Chondrocyte (in vitro differentiated cells): ENCODE measurements around the gene PCBD2. TPM values are rescaled to one million over a fixed set of nuclear protein-coding genes. Genes with fewer than 3 reads are reported as not detected.

Experiments used
- DNase-seq: peaks from one replicate; pipeline ENCODE4 v3.0.0; 2021; ENCODE audit warnings: mixed read lengths, low spot score
- H3K27ac Mint-ChIP-seq: one replicate; pipeline ENCODE4 v1.8.0; 2021; ENCODE audit warnings: mild to moderate bottlenecking, moderate library complexity, mixed read lengths; ENCODE audit not compliant: unreplicated experiment
- H3K27me3 Mint-ChIP-seq: 2 replicates; pipeline ENCODE4 v1.8.0; 2021; ENCODE audit warnings: low read depth, mixed read lengths
- H3K36me3 Mint-ChIP-seq: 2 replicates; pipeline ENCODE4 v1.8.0; 2021; ENCODE audit warnings: low read depth, mixed read lengths
- H3K4me1 Mint-ChIP-seq: 2 replicates; pipeline ENCODE4 v1.8.0; 2021; ENCODE audit warnings: low read depth, mild to moderate bottlenecking, mixed read lengths
- H3K4me3 Mint-ChIP-seq: one replicate; pipeline ENCODE4 v1.8.0; 2021; ENCODE audit warnings: mild to moderate bottlenecking, moderate library complexity, mixed read lengths; ENCODE audit not compliant: unreplicated experiment
- H3K9me3 Mint-ChIP-seq: 2 replicates; pipeline ENCODE4 v1.8.0; 2021; ENCODE audit warnings: low read depth, mixed read lengths
- CTCF ChIP-seq: fragments of 200-600 bp; sonication (generic); IDR thresholded peaks from 2 replicates; pipeline ENCODE4 v1.5.0; 2021; ENCODE audit warnings: antibody characterized with exemption, mild to moderate bottlenecking, moderate library complexity
- total RNA-seq: library from RNA; stranded (reverse); gene quantifications from 3 replicates; pipeline ENCODE4 v1.2.1, GENCODE V29; 2021

The PCBD2 gene
- total RNA-seq, 1 donor from 2014 or later, result 8.3 TPM

- Mint-ChIP-seq H3K4me1 (no peaks in the 10 kb centered on the region), H3K9me3 (no peaks in the 10 kb centered on the region), H3K36me3 (peaks cover 8% of the 10 kb centered on the region), H3K27me3 (no peaks in the 10 kb centered on the region), H3K4me3 (no peak overlapping the region), H3K27ac (no peak overlapping the region)
- no peak for DNase-seq
- TF ChIP-seq CTCF, result no peak
Observed at GRCh38 chr5:134935711-134936602, 31.0 kb downstream of the PCBD2 start.

- Mint-ChIP-seq H3K4me1 (peaks cover 6% of the 10 kb centered on the region), H3K36me3 (peaks cover 6% of the 10 kb centered on the region), H3K4me3 (no peak overlapping the region), H3K27me3 (no peaks in the 10 kb centered on the region), H3K27ac (no peak overlapping the region), H3K9me3 (no peaks in the 10 kb centered on the region)
- no peak for TF ChIP-seq CTCF
- no peak for DNase-seq
Observed at GRCh38 chr5:134937526-134937925, 32.6 kb downstream of the PCBD2 start.

- Mint-ChIP-seq H3K36me3 (peaks cover 6% of the 10 kb centered on the region), H3K4me3 (no peak overlapping the region), H3K27me3 (no peaks in the 10 kb centered on the region), H3K27ac (no peak overlapping the region), H3K9me3 (no peaks in the 10 kb centered on the region), H3K4me1 (peaks cover 6% of the 10 kb centered on the region)
- TF ChIP-seq CTCF, result no peak
- no peak for DNase-seq
Observed at GRCh38 chr5:134938030-134938429, 33.1 kb downstream of the PCBD2 start.

GRCh38 chr5:134939500-134939899, 34.6 kb downstream of the PCBD2 start:
- peaks cover 6% of the 10 kb centered on the region for H3K4me1 Mint-ChIP-seq
- peaks cover 6% of the 10 kb centered on the region for H3K36me3 Mint-ChIP-seq
- no peak overlapping the region for H3K4me3 Mint-ChIP-seq
- H3K27ac Mint-ChIP-seq, result no peak overlapping the region
- H3K27me3 Mint-ChIP-seq, result no peaks in the 10 kb centered on the region
- no peak for DNase-seq
- TF ChIP-seq CTCF, result no peak
- H3K9me3 Mint-ChIP-seq, result no peaks in the 10 kb centered on the region

GRCh38 chr5:134943547-134943946, 38.6 kb downstream of the PCBD2 start:
- Mint-ChIP-seq H3K4me1 (peaks cover 6% of the 10 kb centered on the region), H3K4me3 (no peak overlapping the region), H3K9me3 (no peaks in the 10 kb centered on the region), H3K36me3 (peaks cover 3% of the 10 kb centered on the region), H3K27ac (no peak overlapping the region), H3K27me3 (no peaks in the 10 kb centered on the region)
- DNase-seq, result no peak
- no peak for TF ChIP-seq CTCF
